Measurements from ENCODE around the gene ZNF823. TPM values are rescaled to one million over a fixed set of nuclear protein-coding genes. Genes with fewer than 3 reads are reported as not detected.
A peak's percentile ranks its signal among the peaks of the same experiment; 100 is the strongest.
"Not testable (repeated sequence)": the region's sequence is repeated elsewhere in the genome, so short reads cannot be mapped to it uniquely, and the experiment has no call there.

Gene ZNF823
- total RNA-seq, 2 donors from 2014 or later: 9.5 to 10.6 TPM

DNA sequence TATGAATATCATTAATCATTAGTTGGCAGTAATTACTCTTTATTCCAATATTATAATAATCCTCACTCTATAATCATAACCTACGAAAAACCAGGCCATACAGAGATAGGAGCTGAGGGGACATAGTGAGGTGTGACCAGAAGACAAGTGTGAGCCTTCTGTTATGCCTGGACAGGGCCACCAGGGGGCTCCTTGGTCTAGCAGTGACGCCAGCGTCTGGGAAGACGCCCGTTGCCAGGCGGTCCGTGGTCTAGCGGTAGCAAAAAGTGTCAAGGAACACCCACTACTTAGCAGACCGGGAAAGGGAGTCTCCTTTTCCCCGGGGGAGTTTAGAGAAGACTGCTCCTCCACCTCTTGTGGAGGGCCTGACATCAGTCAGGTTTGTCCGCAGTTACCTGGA lies 32.8 kb upstream of the ZNF823 start:
- WGBS, 2 experiments (ENCODE audit: insufficient coverage in 1 of 2, insufficient read length in 1 of 2): 69 to 71% methylated on average over 9 to 11 of the region's 11 CpGs
- not testable (repeated sequence) for H3K4me3 Mint-ChIP-seq; H3K27ac Mint-ChIP-seq; H3K27ac ChIP-seq (ENCODE audit: low read depth, low read length); H3K4me3 ChIP-seq (ENCODE audit: low read length); H3K36me3 ChIP-seq (ENCODE audit: control insufficient read depth, insufficient read depth, low read length); H3K9ac ChIP-seq (ENCODE audit: extremely low read depth, low read length, poor library complexity, severe bottlenecking); H3K36me3 Mint-ChIP-seq (ENCODE audit: low read depth); H3K4me1 Mint-ChIP-seq; H3K4me1 ChIP-seq (ENCODE audit: control insufficient read depth, insufficient read depth, low read length)
- peaks cover 53% of the 10 kb centered on the region for H3K9me3 ChIP-seq (ENCODE audit: control insufficient read depth, low read length)
- Mint-ChIP-seq H3K27me3 (ENCODE audit: insufficient read depth) (peaks cover 36% of the 10 kb centered on the region), H3K9me3 (peaks cover 80% of the 10 kb centered on the region)
- DNase-seq: peak; percentile 68
- H3K27me3 ChIP-seq (ENCODE audit: control insufficient read depth, insufficient read depth, low read length, poor library complexity, severe bottlenecking): peaks cover 18% of the 10 kb centered on the region
- TF ChIP-seq, protein P1, sequence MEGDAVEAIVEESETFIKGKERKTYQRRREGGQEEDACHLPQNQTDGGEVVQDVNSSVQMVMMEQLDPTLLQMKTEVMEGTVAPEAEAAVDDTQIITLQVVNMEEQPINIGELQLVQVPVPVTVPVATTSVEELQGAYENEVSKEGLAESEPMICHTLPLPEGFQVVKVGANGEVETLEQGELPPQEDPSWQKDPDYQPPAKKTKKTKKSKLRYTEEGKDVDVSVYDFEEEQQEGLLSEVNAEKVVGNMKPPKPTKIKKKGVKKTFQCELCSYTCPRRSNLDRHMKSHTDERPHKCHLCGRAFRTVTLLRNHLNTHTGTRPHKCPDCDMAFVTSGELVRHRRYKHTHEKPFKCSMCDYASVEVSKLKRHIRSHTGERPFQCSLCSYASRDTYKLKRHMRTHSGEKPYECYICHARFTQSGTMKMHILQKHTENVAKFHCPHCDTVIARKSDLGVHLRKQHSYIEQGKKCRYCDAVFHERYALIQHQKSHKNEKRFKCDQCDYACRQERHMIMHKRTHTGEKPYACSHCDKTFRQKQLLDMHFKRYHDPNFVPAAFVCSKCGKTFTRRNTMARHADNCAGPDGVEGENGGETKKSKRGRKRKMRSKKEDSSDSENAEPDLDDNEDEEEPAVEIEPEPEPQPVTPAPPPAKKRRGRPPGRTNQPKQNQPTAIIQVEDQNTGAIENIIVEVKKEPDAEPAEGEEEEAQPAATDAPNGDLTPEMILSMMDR (conservative IDR thresholded peaks at IDR 0.05): peak; percentile 53

DNA sequence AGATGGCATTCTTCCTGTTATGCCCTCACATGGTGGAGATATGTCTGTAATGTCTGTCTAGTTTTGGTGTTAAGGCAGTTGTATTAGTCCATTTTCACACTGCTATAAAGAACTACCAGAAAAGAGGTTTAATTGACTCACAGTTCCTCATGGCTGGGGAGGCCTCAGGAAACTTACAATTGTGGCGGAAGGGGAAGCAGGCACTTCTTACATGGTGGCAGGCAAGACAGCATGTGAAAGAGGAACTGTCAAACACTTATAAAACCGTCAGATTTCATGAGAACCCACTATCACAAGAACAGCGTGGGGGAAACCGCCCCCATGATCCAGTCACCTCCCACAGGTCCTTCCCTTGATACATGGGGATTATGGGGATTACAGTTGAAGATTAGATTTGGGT lies 31.2 kb upstream of the ZNF823 start:
- Histone ChIP-seq H3K4me1 (ENCODE audit: control insufficient read depth, insufficient read depth, low read length) (no peaks in the 10 kb centered on the region), H3K4me3 (ENCODE audit: low read length) (no peak overlapping the region), H3K9me3 (ENCODE audit: control insufficient read depth, low read length) (peaks cover 47% of the 10 kb centered on the region), H3K27me3 (ENCODE audit: control insufficient read depth, insufficient read depth, low read length, poor library complexity, severe bottlenecking) (peaks cover 18% of the 10 kb centered on the region), H3K27ac (ENCODE audit: low read depth, low read length) (no peak overlapping the region), H3K36me3 (ENCODE audit: control insufficient read depth, insufficient read depth, low read length) (no peaks in the 10 kb centered on the region), H3K9ac (ENCODE audit: extremely low read depth, low read length, poor library complexity, severe bottlenecking) (no peak overlapping the region)
- H3K27ac Mint-ChIP-seq: no peak overlapping the region
- H3K27me3 Mint-ChIP-seq (ENCODE audit: insufficient read depth): peaks cover 39% of the 10 kb centered on the region
- DNase-seq: no peak
- peaks cover 74% of the 10 kb centered on the region for H3K9me3 Mint-ChIP-seq
- WGBS, 2 experiments (ENCODE audit: insufficient coverage in 1 of 2, insufficient read length in 1 of 2): 90 to 91% methylated on average over 2 to 4 of the region's 4 CpGs
- TF ChIP-seq, protein P1 (conservative IDR thresholded peaks at IDR 0.05): no peak
- no peak overlapping the region for H3K4me3 Mint-ChIP-seq
- H3K4me1 Mint-ChIP-seq: no peaks in the 10 kb centered on the region
- peaks cover 2% of the 10 kb centered on the region for H3K36me3 Mint-ChIP-seq (ENCODE audit: low read depth)

DNA sequence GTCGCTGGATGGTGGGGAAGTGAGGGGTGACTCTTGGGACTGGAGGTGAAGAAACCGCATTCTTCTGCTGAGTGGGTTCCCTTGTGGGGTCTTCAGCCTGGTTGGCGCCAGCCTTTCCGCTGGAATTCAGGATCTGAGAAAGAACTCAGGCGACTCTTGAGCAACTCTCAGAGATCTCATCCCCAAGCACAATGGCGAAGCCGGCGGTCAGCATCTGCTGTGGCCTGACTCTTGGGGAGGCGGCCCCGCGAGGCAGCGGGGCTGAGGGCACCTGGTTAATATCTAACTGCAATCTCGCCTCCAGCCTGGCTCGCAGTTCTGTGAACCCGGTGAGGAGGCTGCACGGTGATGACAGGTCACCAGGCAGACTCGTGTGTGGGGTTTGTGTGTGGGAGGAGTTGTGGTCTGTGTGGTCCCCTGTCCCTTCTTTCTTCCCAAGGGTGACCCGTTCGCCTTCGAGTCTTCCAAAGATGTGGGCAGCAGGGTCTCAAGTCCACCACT lies 28.9 kb upstream of the ZNF823 start:
- H3K27me3 ChIP-seq (ENCODE audit: control insufficient read depth, insufficient read depth, low read length, poor library complexity, severe bottlenecking): peaks cover 31% of the 10 kb centered on the region

More for the DNA sequence above, 28.9 kb upstream of the ZNF823 start:
- Histone ChIP-seq H3K9ac (ENCODE audit: extremely low read depth, low read length, poor library complexity, severe bottlenecking) (peak overlapping the region; percentile 83), H3K9me3 (ENCODE audit: control insufficient read depth, low read length) (peaks cover 25% of the 10 kb centered on the region), H3K4me3 (ENCODE audit: low read length) (peak overlapping the region; percentile 86), H3K27ac (ENCODE audit: low read depth, low read length) (no peak overlapping the region), H3K4me1 (ENCODE audit: control insufficient read depth, insufficient read depth, low read length) (no peaks in the 10 kb centered on the region), H3K36me3 (ENCODE audit: control insufficient read depth, insufficient read depth, low read length) (no peaks in the 10 kb centered on the region)
- no peak overlapping the region for H3K27ac Mint-ChIP-seq
- no peaks in the 10 kb centered on the region for H3K4me1 Mint-ChIP-seq
- WGBS, 2 experiments (ENCODE audit: insufficient coverage in 1 of 2, insufficient read length in 1 of 2): 40 to 53% methylated on average over 11 to 20 of the region's 20 CpGs
- DNase-seq: peak; percentile 46
- H3K9me3 Mint-ChIP-seq: peaks cover 66% of the 10 kb centered on the region
- peaks cover 58% of the 10 kb centered on the region for H3K27me3 Mint-ChIP-seq (ENCODE audit: insufficient read depth)
- peaks cover 2% of the 10 kb centered on the region for H3K36me3 Mint-ChIP-seq (ENCODE audit: low read depth)
- TF ChIP-seq, protein P1 (conservative IDR thresholded peaks at IDR 0.05): no peak
- H3K4me3 Mint-ChIP-seq: peak overlapping the region; percentile 81

Data from endodermal cell (in vitro differentiated cells).